ENCODE results near the gene ANKFY1.

The ANKFY1 gene

DNA sequence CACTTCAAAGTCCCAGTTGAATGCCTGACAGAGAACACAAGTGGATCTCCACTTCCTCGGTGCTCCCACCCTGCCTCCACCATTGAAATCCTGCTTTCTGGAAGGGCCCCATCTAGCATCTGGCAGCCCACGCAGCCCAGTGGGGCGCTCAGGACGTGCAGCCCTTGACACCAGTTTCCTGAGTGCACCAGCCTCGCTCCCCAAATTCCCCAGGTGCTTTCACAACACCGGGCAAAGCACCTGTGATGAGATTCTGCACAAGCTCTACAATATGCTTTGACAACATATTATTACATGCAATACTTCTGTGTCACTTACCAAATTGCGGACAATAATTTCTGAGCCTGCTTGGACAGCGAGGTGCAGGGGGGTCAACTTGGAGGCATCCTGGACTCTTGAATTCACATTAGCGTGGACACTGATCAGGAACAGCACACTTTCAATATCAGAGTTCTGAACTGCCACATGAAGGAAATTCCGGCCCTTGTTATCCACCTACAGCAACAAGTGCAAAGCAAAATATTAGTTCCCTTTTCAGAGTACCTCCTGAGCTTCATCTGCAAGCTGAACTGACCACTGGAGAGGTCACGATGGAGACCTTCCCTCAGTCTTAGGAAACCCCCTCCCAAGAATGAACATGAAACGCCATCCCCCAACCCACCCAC, 86.8 kb downstream of the ANKFY1 start:
- no peak for ATAC-seq
- TF ChIP-seq CSRNP3 (CRISPR knock-in tag; IDR thresholded peaks at IDR 0.05) (no peak), RARB (CRISPR knock-in tag; IDR thresholded peaks at IDR 0.05) (no peak), TSHZ2 (CRISPR knock-in tag; IDR thresholded peaks at IDR 0.05) (no peak), OSR1 (CRISPR knock-in tag; IDR thresholded peaks at IDR 0.05) (no peak), ZC3H10 (CRISPR knock-in tag; IDR thresholded peaks at IDR 0.05) (no peak)
- TF ChIP-seq, protein P1, sequence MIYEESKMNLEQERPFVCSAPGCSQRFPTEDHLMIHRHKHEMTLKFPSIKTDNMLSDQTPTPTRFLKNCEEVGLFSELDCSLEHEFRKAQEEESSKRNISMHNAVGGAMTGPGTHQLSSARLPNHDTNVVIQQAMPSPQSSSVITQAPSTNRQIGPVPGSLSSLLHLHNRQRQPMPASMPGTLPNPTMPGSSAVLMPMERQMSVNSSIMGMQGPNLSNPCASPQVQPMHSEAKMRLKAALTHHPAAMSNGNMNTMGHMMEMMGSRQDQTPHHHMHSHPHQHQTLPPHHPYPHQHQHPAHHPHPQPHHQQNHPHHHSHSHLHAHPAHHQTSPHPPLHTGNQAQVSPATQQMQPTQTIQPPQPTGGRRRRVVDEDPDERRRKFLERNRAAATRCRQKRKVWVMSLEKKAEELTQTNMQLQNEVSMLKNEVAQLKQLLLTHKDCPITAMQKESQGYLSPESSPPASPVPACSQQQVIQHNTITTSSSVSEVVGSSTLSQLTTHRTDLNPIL (CRISPR knock-in tag; IDR thresholded peaks at IDR 0.05; ENCODE audit: low read depth), result no peak

DNA sequence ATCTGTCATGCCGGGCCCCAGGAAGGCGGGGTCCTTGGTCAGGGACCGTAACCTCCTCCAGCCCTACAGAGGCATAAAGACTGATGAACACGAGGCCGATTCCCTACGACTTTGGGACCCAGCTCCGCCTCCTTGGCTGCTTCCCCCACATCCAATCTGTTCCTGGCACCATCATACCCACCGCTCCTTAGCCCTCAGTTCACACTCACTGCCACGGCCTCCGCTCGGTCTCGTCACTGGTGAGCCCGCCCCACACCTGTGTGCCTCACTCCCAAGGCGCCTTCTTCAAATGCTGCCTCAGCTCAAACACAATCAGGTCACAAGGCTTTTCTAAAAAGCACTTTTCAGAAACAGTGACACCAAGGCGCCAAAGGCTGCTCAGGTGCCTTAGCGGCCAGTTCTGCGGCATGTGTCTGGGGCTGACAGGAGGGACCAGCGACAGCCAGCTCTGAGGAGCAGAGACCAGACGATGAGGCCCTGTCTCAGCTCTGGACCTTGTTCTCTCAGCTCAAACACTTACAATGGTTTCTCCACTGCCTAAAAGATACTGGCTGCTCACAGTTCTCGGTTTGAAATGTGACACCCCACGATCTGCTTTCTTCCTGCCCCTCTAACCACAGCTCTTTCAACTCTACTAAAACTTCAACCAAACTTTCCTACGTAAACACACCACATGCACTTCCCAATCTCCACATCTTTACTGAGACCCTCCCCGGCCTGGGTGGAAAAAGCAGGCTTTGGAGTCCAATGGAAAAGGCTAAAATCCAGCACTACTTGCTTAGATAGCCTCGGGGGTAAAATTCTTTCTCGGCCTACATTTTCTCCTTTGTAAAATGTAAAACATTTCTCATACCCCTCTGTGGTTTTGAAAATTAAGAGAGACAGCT, 87.6 kb downstream of the ANKFY1 start:
- no peak for ATAC-seq
- TF ChIP-seq ZNF70 (CRISPR knock-in tag; IDR thresholded peaks at IDR 0.05), result no peak
- TF ChIP-seq, protein P2, sequence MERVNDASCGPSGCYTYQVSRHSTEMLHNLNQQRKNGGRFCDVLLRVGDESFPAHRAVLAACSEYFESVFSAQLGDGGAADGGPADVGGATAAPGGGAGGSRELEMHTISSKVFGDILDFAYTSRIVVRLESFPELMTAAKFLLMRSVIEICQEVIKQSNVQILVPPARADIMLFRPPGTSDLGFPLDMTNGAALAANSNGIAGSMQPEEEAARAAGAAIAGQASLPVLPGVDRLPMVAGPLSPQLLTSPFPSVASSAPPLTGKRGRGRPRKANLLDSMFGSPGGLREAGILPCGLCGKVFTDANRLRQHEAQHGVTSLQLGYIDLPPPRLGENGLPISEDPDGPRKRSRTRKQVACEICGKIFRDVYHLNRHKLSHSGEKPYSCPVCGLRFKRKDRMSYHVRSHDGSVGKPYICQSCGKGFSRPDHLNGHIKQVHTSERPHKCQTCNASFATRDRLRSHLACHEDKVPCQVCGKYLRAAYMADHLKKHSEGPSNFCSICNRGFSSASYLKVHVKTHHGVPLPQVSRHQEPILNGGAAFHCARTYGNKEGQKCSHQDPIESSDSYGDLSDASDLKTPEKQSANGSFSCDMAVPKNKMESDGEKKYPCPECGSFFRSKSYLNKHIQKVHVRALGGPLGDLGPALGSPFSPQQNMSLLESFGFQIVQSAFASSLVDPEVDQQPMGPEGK (CRISPR knock-in tag; IDR thresholded peaks at IDR 0.05; ENCODE audit: borderline replicate concordance), result no peak
- no peak for TF ChIP-seq ZNF8 (CRISPR knock-in tag; IDR thresholded peaks at IDR 0.05)
- no peak for TF ChIP-seq ZC3H10 (CRISPR knock-in tag; IDR thresholded peaks at IDR 0.05)
- TF ChIP-seq TSHZ2 (CRISPR knock-in tag; IDR thresholded peaks at IDR 0.05), result no peak
- TF ChIP-seq RARB (CRISPR knock-in tag; IDR thresholded peaks at IDR 0.05), result no peak
- no peak for TF ChIP-seq ZFP30 (CRISPR knock-in tag; IDR thresholded peaks at IDR 0.05)
- TF ChIP-seq, protein P1 (CRISPR knock-in tag; IDR thresholded peaks at IDR 0.05; ENCODE audit: low read depth), result no peak

DNA sequence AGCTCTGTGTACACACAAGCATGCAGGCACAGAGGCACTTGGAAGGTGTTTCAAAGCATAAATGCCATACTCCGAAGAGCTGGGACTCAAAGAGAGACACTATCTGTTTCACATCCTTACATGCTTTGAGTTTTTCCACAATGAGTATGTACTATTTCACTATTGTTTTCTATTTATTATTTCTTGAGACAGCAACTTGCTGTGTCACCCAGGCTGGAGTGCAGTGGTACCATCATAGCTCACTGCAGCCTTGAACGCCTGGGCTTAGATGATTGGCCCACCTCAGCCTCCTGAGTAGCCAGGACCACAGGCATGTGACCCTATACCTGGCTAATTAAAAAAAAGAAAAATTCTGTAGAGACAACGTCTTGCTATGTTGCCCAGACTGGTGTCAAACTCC, 89.2 kb downstream of the ANKFY1 start:
- ATAC-seq, result no peak
- no peak for TF ChIP-seq ZFP3 (CRISPR knock-in tag; IDR thresholded peaks at IDR 0.05)
- no peak for TF ChIP-seq CSDC2 (CRISPR knock-in tag; IDR thresholded peaks at IDR 0.05)
- no peak for TF ChIP-seq TSHZ2 (CRISPR knock-in tag; IDR thresholded peaks at IDR 0.05)
- TF ChIP-seq TCF4 (CRISPR knock-in tag; IDR thresholded peaks at IDR 0.05; ENCODE audit: borderline replicate concordance), result no peak
- TF ChIP-seq OSR1 (CRISPR knock-in tag; IDR thresholded peaks at IDR 0.05), result no peak
- TF ChIP-seq POU6F1 (CRISPR knock-in tag; IDR thresholded peaks at IDR 0.05; ENCODE audit: borderline replicate concordance, low read depth), result no peak
- no peak for TF ChIP-seq ESRRG (CRISPR knock-in tag; IDR thresholded peaks at IDR 0.05)
- TF ChIP-seq ARNTL (CRISPR knock-in tag; IDR thresholded peaks at IDR 0.05; ENCODE audit: borderline replicate concordance, low read depth), result no peak
- TF ChIP-seq BACH2 (CRISPR knock-in tag; IDR thresholded peaks at IDR 0.05; ENCODE audit: borderline replicate concordance), result no peak
- TF ChIP-seq SNAI2 (CRISPR knock-in tag; IDR thresholded peaks at IDR 0.05), result no peak
- TF ChIP-seq RARB (CRISPR knock-in tag; IDR thresholded peaks at IDR 0.05), result no peak

Data from SK-N-SH treated with all-trans-retinoic acid at 6 μM for 48 hours (cell line).